ENCODE measurements around the gene GRIK3. TPM values are rescaled to one million over a fixed set of nuclear protein-coding genes. Genes with fewer than 3 reads are reported as not detected.

GRIK3 gene
- polyA plus RNA-seq, 1 donor (not counting 4 experiments of a cell fraction or from before 2014, with no cell fraction given) = not detected

- dilution Hi-C loops (cut with MboI; ENCODE audit: extremely low pct_ligation_motif_present, low sequenced_read_pairs) = no loop called here
- Histone ChIP-seq H3K4me3 (ENCODE audit: control insufficient read depth in 2 of 3, extremely low read depth in 1 of 3, insufficient read depth in 2 of 3, low read depth in 1 of 3, low read length in 3 of 3) (no peak overlapping the region), H3K27ac (ENCODE audit: control insufficient read depth, insufficient read depth, low read length) (no peak overlapping the region), H2AFZ (ENCODE audit: control insufficient read depth, low read length) (no peak overlapping the region), H3K9me3 (ENCODE audit: control insufficient read depth, low read depth, low read length) (peaks cover 10% of the 10 kb centered on the region), H3K9me1 (ENCODE audit: control insufficient read depth, extremely low read depth, insufficient read depth, low read length) (no peaks in the 10 kb centered on the region), H3K4me2 (ENCODE audit: control insufficient read depth, extremely low read depth, insufficient read depth, low read depth, low read length) (no peak overlapping the region), H3K36me3 (ENCODE audit: control insufficient read depth in 2 of 2, extremely low read depth in 1 of 2, insufficient read depth in 2 of 2, low read length in 2 of 2) (no peaks in the 10 kb centered on the region), H4K20me1 (ENCODE audit: control insufficient read depth, extremely low read depth, insufficient read depth, low read length) (no peaks in the 10 kb centered on the region), H3K4me1 (ENCODE audit: control insufficient read depth, extremely low read depth, insufficient read depth, low read length) (no peaks in the 10 kb centered on the region), H3K79me2 (ENCODE audit: control insufficient read depth, insufficient read depth, low read length) (no peaks in the 10 kb centered on the region), H3K9ac (ENCODE audit: control insufficient read depth, extremely low read depth, insufficient read depth, low read length) (no peak overlapping the region), H3K27me3 (ENCODE audit: control insufficient read depth, extremely low read depth, insufficient read depth, low read length) (no peaks in the 10 kb centered on the region)
- DNase-seq (ENCODE audit: low read depth, low spot score) = no peak
- no peak for FAIRE-seq
- TF ChIP-seq CTCF (optimal IDR thresholded peaks at IDR 0.05 in 1 of 3, IDR thresholded peaks at IDR 0.05 in 1 of 3, conservative IDR thresholded peaks at IDR 0.05 in 1 of 3; ENCODE audit: extremely low read depth in 1 of 3, insufficient read depth in 2 of 3, low read length in 3 of 3) (no peak), EZH2 (IDR thresholded peaks at IDR 0.05; ENCODE audit: low read length) (no peak)
Observed at GRCh38 chr1:36884029-36884701, 150.2 kb downstream of the GRIK3 start.

GRCh38 chr1:36883315-36883949, 150.9 kb downstream of the GRIK3 start:
- Histone ChIP-seq H3K79me2 (ENCODE audit: control insufficient read depth, insufficient read depth, low read length) (no peaks in the 10 kb centered on the region), H3K4me2 (ENCODE audit: control insufficient read depth, extremely low read depth, insufficient read depth, low read depth, low read length) (no peak overlapping the region), H2AFZ (ENCODE audit: control insufficient read depth, low read length) (no peak overlapping the region), H3K36me3 (ENCODE audit: control insufficient read depth in 2 of 2, extremely low read depth in 1 of 2, insufficient read depth in 2 of 2, low read length in 2 of 2) (no peaks in the 10 kb centered on the region), H3K27ac (ENCODE audit: control insufficient read depth, insufficient read depth, low read length) (no peak overlapping the region), H3K4me3 (ENCODE audit: control insufficient read depth in 2 of 3, extremely low read depth in 1 of 3, insufficient read depth in 2 of 3, low read depth in 1 of 3, low read length in 3 of 3) (no peak overlapping the region), H3K9ac (ENCODE audit: control insufficient read depth, extremely low read depth, insufficient read depth, low read length) (no peak overlapping the region), H3K27me3 (ENCODE audit: control insufficient read depth, extremely low read depth, insufficient read depth, low read length) (no peaks in the 10 kb centered on the region), H3K9me1 (ENCODE audit: control insufficient read depth, extremely low read depth, insufficient read depth, low read length) (no peaks in the 10 kb centered on the region), H3K4me1 (ENCODE audit: control insufficient read depth, extremely low read depth, insufficient read depth, low read length) (no peaks in the 10 kb centered on the region), H4K20me1 (ENCODE audit: control insufficient read depth, extremely low read depth, insufficient read depth, low read length) (no peaks in the 10 kb centered on the region), H3K9me3 (ENCODE audit: control insufficient read depth, low read depth, low read length) (peaks cover 10% of the 10 kb centered on the region)
- dilution Hi-C loops (cut with MboI; ENCODE audit: extremely low pct_ligation_motif_present, low sequenced_read_pairs) = no loop called here
- TF ChIP-seq EZH2 (IDR thresholded peaks at IDR 0.05; ENCODE audit: low read length) (no peak), CTCF (optimal IDR thresholded peaks at IDR 0.05 in 1 of 3, IDR thresholded peaks at IDR 0.05 in 1 of 3, conservative IDR thresholded peaks at IDR 0.05 in 1 of 3; ENCODE audit: extremely low read depth in 1 of 3, insufficient read depth in 2 of 3, low read length in 3 of 3) (no peak)
- FAIRE-seq (no peak), DNase-seq (ENCODE audit: low read depth, low spot score) (no peak)
